ENCODE measurements around the gene IPPK.

The IPPK gene

GRCh38 chr9:92712767-92713166 lies 42.8 kb upstream of the IPPK start:
- Histone ChIP-seq H3K4me3 (ENCODE audit: low read length) (no peak overlapping the region), H2AFZ (ENCODE audit: low read length) (no peak overlapping the region), H3K27ac (ENCODE audit: low read length) (no peak overlapping the region), H3K9me2 (replicated peaks; ENCODE audit: insufficient read depth, low read length) (no peaks in the 10 kb centered on the region), H3K36me3 (replicated peaks; ENCODE audit: insufficient read depth, low read length) (peaks cover 27% of the 10 kb centered on the region; the same call in 1 of the 2 replicates), H3F3A (ENCODE audit: insufficient read depth, low read length) (peaks cover 33% of the 10 kb centered on the region), H3K79me2 (ENCODE audit: low read length) (peaks cover 62% of the 10 kb centered on the region), H3K9ac (ENCODE audit: low read length) (no peak overlapping the region), H3K9me3 (replicated peaks; ENCODE audit: insufficient read depth, low read length) (no peaks in the 10 kb centered on the region), H3K27me3 (replicated peaks; ENCODE audit: insufficient read depth, low read length) (no peaks in the 10 kb centered on the region), H3K4me1 (ENCODE audit: low read length) (peaks cover 63% of the 10 kb centered on the region), H3K4me2 (ENCODE audit: low read depth, low read length) (peak overlapping the region; percentile 48; the same call in 1 of the 2 replicates), H4K20me1 (ENCODE audit: insufficient read depth, low read length) (no peaks in the 10 kb centered on the region)
- no peak for DNase-seq
- TF ChIP-seq, protein P1, sequence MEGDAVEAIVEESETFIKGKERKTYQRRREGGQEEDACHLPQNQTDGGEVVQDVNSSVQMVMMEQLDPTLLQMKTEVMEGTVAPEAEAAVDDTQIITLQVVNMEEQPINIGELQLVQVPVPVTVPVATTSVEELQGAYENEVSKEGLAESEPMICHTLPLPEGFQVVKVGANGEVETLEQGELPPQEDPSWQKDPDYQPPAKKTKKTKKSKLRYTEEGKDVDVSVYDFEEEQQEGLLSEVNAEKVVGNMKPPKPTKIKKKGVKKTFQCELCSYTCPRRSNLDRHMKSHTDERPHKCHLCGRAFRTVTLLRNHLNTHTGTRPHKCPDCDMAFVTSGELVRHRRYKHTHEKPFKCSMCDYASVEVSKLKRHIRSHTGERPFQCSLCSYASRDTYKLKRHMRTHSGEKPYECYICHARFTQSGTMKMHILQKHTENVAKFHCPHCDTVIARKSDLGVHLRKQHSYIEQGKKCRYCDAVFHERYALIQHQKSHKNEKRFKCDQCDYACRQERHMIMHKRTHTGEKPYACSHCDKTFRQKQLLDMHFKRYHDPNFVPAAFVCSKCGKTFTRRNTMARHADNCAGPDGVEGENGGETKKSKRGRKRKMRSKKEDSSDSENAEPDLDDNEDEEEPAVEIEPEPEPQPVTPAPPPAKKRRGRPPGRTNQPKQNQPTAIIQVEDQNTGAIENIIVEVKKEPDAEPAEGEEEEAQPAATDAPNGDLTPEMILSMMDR (IDR thresholded peaks at IDR 0.05; ENCODE audit: low read length) = no peak
- TF ChIP-seq EZH2 (optimal IDR thresholded peaks at IDR 0.05; ENCODE audit: low read depth, low read length) (no peak), EZH2phosphoT487 (IDR thresholded peaks at IDR 0.05; ENCODE audit: low read length) (no peak)

DNA sequence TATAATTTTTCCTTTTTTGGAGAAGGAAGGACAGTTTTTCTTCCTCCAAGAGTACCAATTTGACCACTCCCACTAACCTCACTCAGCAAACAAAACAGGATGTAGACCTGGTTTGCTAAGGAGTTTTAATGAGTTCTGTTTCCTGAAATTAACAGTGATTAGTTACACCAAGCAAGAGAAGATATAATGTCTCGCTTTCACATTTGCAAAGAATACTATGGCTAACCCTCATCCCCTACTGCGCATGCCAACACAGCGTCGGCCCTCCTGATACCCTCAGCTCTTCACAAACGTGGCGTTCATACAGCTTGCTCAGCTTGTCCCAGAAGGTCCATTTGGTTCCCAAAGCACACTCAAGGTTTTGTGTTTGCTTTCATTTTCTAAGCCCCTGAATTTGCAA lies 41.9 kb upstream of the IPPK start:
- no peaks in the 10 kb centered on the region for H3K27me3 ChIP-seq (replicated peaks; ENCODE audit: insufficient read depth, low read length)
- H3K9me2 ChIP-seq (replicated peaks; ENCODE audit: insufficient read depth, low read length) = no peaks in the 10 kb centered on the region
- H3K4me3 ChIP-seq (ENCODE audit: low read length) = no peak overlapping the region
- H3F3A ChIP-seq (ENCODE audit: insufficient read depth, low read length) = peaks cover 26% of the 10 kb centered on the region
- H3K36me3 ChIP-seq (replicated peaks; ENCODE audit: insufficient read depth, low read length) = peaks cover 27% of the 10 kb centered on the region; the same call in 1 of the 2 replicates
- H3K79me2 ChIP-seq (ENCODE audit: low read length) = peaks cover 54% of the 10 kb centered on the region
- H3K4me1 ChIP-seq (ENCODE audit: low read length) = peaks cover 63% of the 10 kb centered on the region
- H4K20me1 ChIP-seq (ENCODE audit: insufficient read depth, low read length) = no peaks in the 10 kb centered on the region
- peak overlapping the region; percentile 48; the same call in 1 of the 2 replicates for H3K4me2 ChIP-seq (ENCODE audit: low read depth, low read length)
- no peaks in the 10 kb centered on the region for H3K9me3 ChIP-seq (replicated peaks; ENCODE audit: insufficient read depth, low read length)
- no peak overlapping the region for H2AFZ ChIP-seq (ENCODE audit: low read length)
- peak overlapping the region; percentile 26; the same call in 1 of the 2 replicates for H3K27ac ChIP-seq (ENCODE audit: low read length)
- TF ChIP-seq, protein P1 (IDR thresholded peaks at IDR 0.05; ENCODE audit: low read length) = no peak
- no peak for TF ChIP-seq EZH2 (optimal IDR thresholded peaks at IDR 0.05; ENCODE audit: low read depth, low read length)
- no peak for TF ChIP-seq EZH2phosphoT487 (IDR thresholded peaks at IDR 0.05; ENCODE audit: low read length)
- DNase-seq = peak; percentile 34
- H3K9ac ChIP-seq (ENCODE audit: low read length) = no peak overlapping the region

DNA sequence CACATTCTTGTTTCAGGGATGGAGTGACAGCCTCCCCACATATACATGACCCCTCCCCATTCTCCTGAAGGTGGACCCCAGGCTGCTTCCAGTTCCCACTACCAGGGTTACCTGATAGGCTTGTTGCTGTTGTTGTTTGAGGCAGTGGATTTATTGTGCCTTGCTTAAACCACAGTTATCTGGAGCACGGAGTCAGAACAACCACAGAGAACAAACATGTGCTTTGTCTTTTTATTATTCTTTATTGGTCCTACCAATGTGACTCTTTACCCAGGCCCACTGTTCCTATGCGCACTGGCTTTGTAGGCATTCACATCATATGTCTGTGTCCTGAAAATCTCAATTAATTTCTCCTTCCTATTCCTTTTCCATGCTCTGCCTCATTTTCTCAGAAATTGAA lies 41.2 kb upstream of the IPPK start:
- no peak overlapping the region for H2AFZ ChIP-seq (ENCODE audit: low read length)
- no peak overlapping the region for H3K4me2 ChIP-seq (ENCODE audit: low read depth, low read length)
- no peak overlapping the region for H3K4me3 ChIP-seq (ENCODE audit: low read length)
- peaks cover 47% of the 10 kb centered on the region for H3K79me2 ChIP-seq (ENCODE audit: low read length)
- H3K9ac ChIP-seq (ENCODE audit: low read length) = no peak overlapping the region
- H3K27ac ChIP-seq (ENCODE audit: low read length) = no peak overlapping the region
- no peaks in the 10 kb centered on the region for H4K20me1 ChIP-seq (ENCODE audit: insufficient read depth, low read length)
- no peak for TF ChIP-seq EZH2phosphoT487 (IDR thresholded peaks at IDR 0.05; ENCODE audit: low read length)
- no peak for TF ChIP-seq EZH2 (optimal IDR thresholded peaks at IDR 0.05; ENCODE audit: low read depth, low read length)
- peaks cover 27% of the 10 kb centered on the region; the same call in 1 of the 2 replicates for H3K36me3 ChIP-seq (replicated peaks; ENCODE audit: insufficient read depth, low read length)
- H3K9me3 ChIP-seq (replicated peaks; ENCODE audit: insufficient read depth, low read length) = no peaks in the 10 kb centered on the region
- DNase-seq = no peak
- H3K27me3 ChIP-seq (replicated peaks; ENCODE audit: insufficient read depth, low read length) = no peaks in the 10 kb centered on the region
- H3F3A ChIP-seq (ENCODE audit: insufficient read depth, low read length) = peaks cover 23% of the 10 kb centered on the region
- no peaks in the 10 kb centered on the region for H3K9me2 ChIP-seq (replicated peaks; ENCODE audit: insufficient read depth, low read length)
- peaks cover 63% of the 10 kb centered on the region for H3K4me1 ChIP-seq (ENCODE audit: low read length)

GRCh38 chr9:92710368-92710767 lies 40.4 kb upstream of the IPPK start:
- DNase-seq = no peak
- peaks cover 23% of the 10 kb centered on the region for H3F3A ChIP-seq (ENCODE audit: insufficient read depth, low read length)
- H3K9me3 ChIP-seq (replicated peaks; ENCODE audit: insufficient read depth, low read length) = no peaks in the 10 kb centered on the region
- H2AFZ ChIP-seq (ENCODE audit: low read length) = no peak overlapping the region
- TF ChIP-seq, protein P1 (IDR thresholded peaks at IDR 0.05; ENCODE audit: low read length) = no peak
- TF ChIP-seq EZH2 (optimal IDR thresholded peaks at IDR 0.05; ENCODE audit: low read depth, low read length) (no peak), EZH2phosphoT487 (IDR thresholded peaks at IDR 0.05; ENCODE audit: low read length) (no peak)
- H3K9me2 ChIP-seq (replicated peaks; ENCODE audit: insufficient read depth, low read length) = no peaks in the 10 kb centered on the region
- no peaks in the 10 kb centered on the region for H3K27me3 ChIP-seq (replicated peaks; ENCODE audit: insufficient read depth, low read length)
- H3K4me1 ChIP-seq (ENCODE audit: low read length) = peaks cover 60% of the 10 kb centered on the region
- H3K36me3 ChIP-seq (replicated peaks; ENCODE audit: insufficient read depth, low read length) = peaks cover 23% of the 10 kb centered on the region; the same call in 1 of the 2 replicates
- no peak overlapping the region for H3K27ac ChIP-seq (ENCODE audit: low read length)
- no peak overlapping the region for H3K9ac ChIP-seq (ENCODE audit: low read length)
- no peak overlapping the region for H3K4me2 ChIP-seq (ENCODE audit: low read depth, low read length)
- H3K4me3 ChIP-seq (ENCODE audit: low read length) = no peak overlapping the region
- H4K20me1 ChIP-seq (ENCODE audit: insufficient read depth, low read length) = no peaks in the 10 kb centered on the region
- peaks cover 39% of the 10 kb centered on the region for H3K79me2 ChIP-seq (ENCODE audit: low read length)
